ENCODE measurements around the gene PLK2. TPM values are rescaled to one million over a fixed set of nuclear protein-coding genes. Genes with fewer than 3 reads are reported as not detected.

PLK2 gene
- total RNA-seq, 1 donor from 2014 or later, result 53.4 TPM

DNA sequence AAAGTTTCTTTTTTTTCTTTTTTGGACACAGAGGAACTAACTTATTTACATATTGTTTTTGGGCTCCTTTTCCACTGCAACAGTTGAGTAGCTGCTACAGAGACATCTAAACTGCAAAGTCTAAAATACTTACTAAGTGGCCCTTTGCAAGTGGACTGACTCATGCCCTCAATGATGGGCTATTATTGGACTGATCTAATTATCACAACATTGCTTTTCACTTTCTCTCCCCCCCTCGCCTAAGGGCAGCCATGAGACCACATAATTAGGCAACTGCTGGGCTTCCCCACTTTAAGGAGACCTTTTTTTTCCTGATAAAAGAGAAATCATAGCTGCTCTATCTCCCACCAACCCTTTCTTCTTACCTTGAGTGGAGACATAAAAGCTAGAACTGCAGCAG is 47.0 kb downstream of the PLK2 start:
- Mint-ChIP-seq H3K9me3 (ENCODE audit: low read depth) (no peaks in the 10 kb centered on the region), H3K27me3 (no peaks in the 10 kb centered on the region), H3K4me3 (ENCODE audit: low read depth) (no peak overlapping the region), H3K36me3 (ENCODE audit: insufficient read depth) (no peaks in the 10 kb centered on the region), H3K4me1 (ENCODE audit: low read depth) (peaks cover 21% of the 10 kb centered on the region), H3K27ac (no peak overlapping the region)
- TF ChIP-seq, protein P1, sequence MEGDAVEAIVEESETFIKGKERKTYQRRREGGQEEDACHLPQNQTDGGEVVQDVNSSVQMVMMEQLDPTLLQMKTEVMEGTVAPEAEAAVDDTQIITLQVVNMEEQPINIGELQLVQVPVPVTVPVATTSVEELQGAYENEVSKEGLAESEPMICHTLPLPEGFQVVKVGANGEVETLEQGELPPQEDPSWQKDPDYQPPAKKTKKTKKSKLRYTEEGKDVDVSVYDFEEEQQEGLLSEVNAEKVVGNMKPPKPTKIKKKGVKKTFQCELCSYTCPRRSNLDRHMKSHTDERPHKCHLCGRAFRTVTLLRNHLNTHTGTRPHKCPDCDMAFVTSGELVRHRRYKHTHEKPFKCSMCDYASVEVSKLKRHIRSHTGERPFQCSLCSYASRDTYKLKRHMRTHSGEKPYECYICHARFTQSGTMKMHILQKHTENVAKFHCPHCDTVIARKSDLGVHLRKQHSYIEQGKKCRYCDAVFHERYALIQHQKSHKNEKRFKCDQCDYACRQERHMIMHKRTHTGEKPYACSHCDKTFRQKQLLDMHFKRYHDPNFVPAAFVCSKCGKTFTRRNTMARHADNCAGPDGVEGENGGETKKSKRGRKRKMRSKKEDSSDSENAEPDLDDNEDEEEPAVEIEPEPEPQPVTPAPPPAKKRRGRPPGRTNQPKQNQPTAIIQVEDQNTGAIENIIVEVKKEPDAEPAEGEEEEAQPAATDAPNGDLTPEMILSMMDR (IDR thresholded peaks at IDR 0.05; ENCODE audit: unreplicated experiment), result no peak
- DNase-seq (ENCODE audit: low spot score, unreplicated experiment), result no peak

DNA sequence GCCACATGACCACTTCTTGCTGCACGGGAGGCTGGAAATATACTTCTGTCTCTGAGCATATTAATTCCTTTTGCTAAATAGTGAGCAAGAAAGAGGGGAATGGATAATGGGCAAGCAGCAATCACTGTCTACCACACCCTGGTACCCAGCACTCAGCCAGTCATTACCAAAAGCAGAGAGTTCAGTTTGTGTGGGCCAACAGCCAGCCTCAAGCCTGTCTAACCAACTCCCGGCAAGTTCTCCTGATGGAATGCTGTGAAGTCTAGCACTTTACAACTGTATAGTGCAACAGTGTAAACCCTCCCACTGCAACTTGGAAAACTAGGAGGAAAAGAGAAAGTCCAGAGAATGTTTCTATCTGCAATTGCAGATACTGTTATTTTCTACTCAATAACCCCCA is 47.8 kb downstream of the PLK2 start:
- no peak overlapping the region for H3K27ac Mint-ChIP-seq
- TF ChIP-seq, protein P1 (IDR thresholded peaks at IDR 0.05; ENCODE audit: unreplicated experiment), result no peak
- H3K4me1 Mint-ChIP-seq (ENCODE audit: low read depth), result peaks cover 21% of the 10 kb centered on the region
- no peaks in the 10 kb centered on the region for H3K27me3 Mint-ChIP-seq
- no peaks in the 10 kb centered on the region for H3K9me3 Mint-ChIP-seq (ENCODE audit: low read depth)
- DNase-seq (ENCODE audit: low spot score, unreplicated experiment), result no peak
- no peak overlapping the region for H3K4me3 Mint-ChIP-seq (ENCODE audit: low read depth)
- H3K36me3 Mint-ChIP-seq (ENCODE audit: insufficient read depth), result no peaks in the 10 kb centered on the region

DNA sequence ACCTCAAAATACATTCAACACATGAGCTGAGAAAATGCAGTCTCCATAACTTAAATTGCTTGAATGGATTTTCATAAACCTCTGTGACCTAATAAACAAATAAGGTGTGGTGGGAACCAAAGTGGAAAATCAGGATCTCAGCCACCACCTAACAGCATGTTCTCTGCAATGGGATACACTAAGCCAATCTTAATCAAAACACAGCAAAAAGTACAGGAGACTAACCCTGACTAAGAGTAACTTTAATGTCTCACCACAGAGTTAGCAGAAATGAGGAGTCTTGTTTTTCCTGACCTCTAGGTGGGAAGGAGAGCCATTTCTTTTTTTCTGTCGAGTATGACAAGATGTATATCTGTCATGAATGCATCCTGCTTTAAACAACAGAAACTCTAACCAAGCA is 48.5 kb downstream of the PLK2 start:
- Mint-ChIP-seq H3K27ac (peak overlapping the region; percentile 37), H3K27me3 (no peaks in the 10 kb centered on the region), H3K4me1 (ENCODE audit: low read depth) (peaks cover 21% of the 10 kb centered on the region), H3K9me3 (ENCODE audit: low read depth) (no peaks in the 10 kb centered on the region), H3K36me3 (ENCODE audit: insufficient read depth) (no peaks in the 10 kb centered on the region), H3K4me3 (ENCODE audit: low read depth) (no peak overlapping the region)
- TF ChIP-seq, protein P1 (IDR thresholded peaks at IDR 0.05; ENCODE audit: unreplicated experiment), result no peak
- DNase-seq (ENCODE audit: low spot score, unreplicated experiment), result no peak

DNA sequence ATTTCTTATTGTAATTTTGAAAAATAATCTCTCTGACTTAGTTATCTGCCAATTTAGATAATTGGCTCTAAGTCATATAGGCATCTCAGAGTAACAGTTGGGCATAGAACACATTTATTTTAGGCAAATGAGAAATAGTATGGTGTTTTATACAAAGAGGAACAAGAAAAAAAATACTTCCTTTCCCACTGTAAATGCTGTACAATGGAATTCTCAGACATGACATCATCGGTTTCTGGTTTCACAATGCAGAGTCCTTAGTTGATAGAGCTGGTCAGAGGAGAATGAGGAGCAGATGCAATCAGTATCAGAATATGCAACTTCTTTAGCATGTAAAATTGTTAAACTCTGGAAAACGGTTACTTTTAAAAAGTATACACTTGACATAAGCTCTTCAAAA is 49.4 kb downstream of the PLK2 start:
- peaks cover 21% of the 10 kb centered on the region for H3K4me1 Mint-ChIP-seq (ENCODE audit: low read depth)
- H3K9me3 Mint-ChIP-seq (ENCODE audit: low read depth), result no peaks in the 10 kb centered on the region
- H3K4me3 Mint-ChIP-seq (ENCODE audit: low read depth), result no peak overlapping the region
- no peaks in the 10 kb centered on the region for H3K36me3 Mint-ChIP-seq (ENCODE audit: insufficient read depth)
- no peak for DNase-seq (ENCODE audit: low spot score, unreplicated experiment)
- TF ChIP-seq, protein P1 (IDR thresholded peaks at IDR 0.05; ENCODE audit: unreplicated experiment), result no peak
- H3K27me3 Mint-ChIP-seq, result no peaks in the 10 kb centered on the region
- H3K27ac Mint-ChIP-seq, result no peak overlapping the region

DNA sequence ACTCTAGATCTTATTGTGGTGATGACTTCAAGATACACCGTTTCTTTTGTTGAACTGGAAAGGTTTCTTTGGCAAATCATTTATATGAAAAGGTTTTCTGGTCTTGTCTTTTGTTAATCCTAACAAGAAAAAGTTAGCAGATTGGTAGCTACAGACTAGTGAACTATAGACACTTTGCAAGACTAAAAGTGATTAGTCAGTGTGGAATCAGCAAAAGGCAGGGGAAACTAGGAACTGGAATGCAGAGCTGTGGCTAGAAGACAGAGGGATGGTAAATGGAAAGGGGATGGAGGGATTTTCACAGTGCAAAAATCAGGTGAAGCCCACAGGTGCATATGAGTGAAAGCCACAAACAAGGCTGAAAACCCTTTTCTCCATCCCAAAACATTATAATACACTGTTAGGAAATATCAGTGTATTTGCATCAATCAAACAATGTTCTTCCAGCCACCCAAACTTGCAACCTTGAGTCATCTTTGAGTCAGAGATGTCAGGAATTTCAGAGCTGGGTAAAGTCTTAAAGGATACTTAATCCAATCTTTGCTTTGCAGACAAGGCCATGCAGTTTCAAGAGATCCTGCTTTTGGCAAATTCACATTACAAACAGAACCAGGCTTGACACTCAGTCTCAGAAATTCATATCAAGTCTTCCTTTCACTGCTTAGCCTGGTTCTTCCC is 52.7 kb downstream of the PLK2 start:
- no peak for DNase-seq (ENCODE audit: low spot score, unreplicated experiment)
- no peak overlapping the region for H3K27ac Mint-ChIP-seq
- H3K4me1 Mint-ChIP-seq (ENCODE audit: low read depth), result peaks cover 21% of the 10 kb centered on the region
- TF ChIP-seq, protein P1 (IDR thresholded peaks at IDR 0.05; ENCODE audit: unreplicated experiment), result no peak
- H3K9me3 Mint-ChIP-seq (ENCODE audit: low read depth), result no peaks in the 10 kb centered on the region
- no peak overlapping the region for H3K4me3 Mint-ChIP-seq (ENCODE audit: low read depth)
- H3K36me3 Mint-ChIP-seq (ENCODE audit: insufficient read depth), result no peaks in the 10 kb centered on the region
- H3K27me3 Mint-ChIP-seq, result no peaks in the 10 kb centered on the region

All from progenitor cell of endocrine pancreas (in vitro differentiated cells).